Measurements from ENCODE around the gene PSMD5.

Gene PSMD5

GRCh38 chr9:120801441-120801840 is 41.3 kb downstream of the PSMD5 start:
- TF ChIP-seq ESRRG (CRISPR knock-in tag; IDR thresholded peaks at IDR 0.05) (no peak), ZFP3 (CRISPR knock-in tag; IDR thresholded peaks at IDR 0.05) (no peak), PPARA (CRISPR knock-in tag; IDR thresholded peaks at IDR 0.05; ENCODE audit: borderline replicate concordance) (no peak), ZFP30 (CRISPR knock-in tag; IDR thresholded peaks at IDR 0.05) (no peak), OSR1 (CRISPR knock-in tag; IDR thresholded peaks at IDR 0.05) (no peak), ZNF8 (CRISPR knock-in tag; IDR thresholded peaks at IDR 0.05) (no peak), BACH2 (CRISPR knock-in tag; IDR thresholded peaks at IDR 0.05; ENCODE audit: borderline replicate concordance) (no peak), ZNF565 (CRISPR knock-in tag; conservative IDR thresholded peaks at IDR 0.05; ENCODE audit: low read depth) (no peak), ZNF70 (CRISPR knock-in tag; IDR thresholded peaks at IDR 0.05) (no peak), PATZ1 (CRISPR knock-in tag; IDR thresholded peaks at IDR 0.05; ENCODE audit: borderline replicate concordance) (no peak), POU6F1 (CRISPR knock-in tag; IDR thresholded peaks at IDR 0.05; ENCODE audit: borderline replicate concordance, low read depth) (no peak), TOX (CRISPR knock-in tag; IDR thresholded peaks at IDR 0.05; ENCODE audit: borderline replicate concordance) (no peak), SNAI2 (CRISPR knock-in tag; IDR thresholded peaks at IDR 0.05) (no peak), ISL1 (CRISPR knock-in tag; IDR thresholded peaks at IDR 0.05) (no peak), GLIS3 (CRISPR knock-in tag; IDR thresholded peaks at IDR 0.05) (no peak), CREB5 (CRISPR knock-in tag; IDR thresholded peaks at IDR 0.05; ENCODE audit: low read depth) (no peak)
- TF ChIP-seq, protein P1, sequence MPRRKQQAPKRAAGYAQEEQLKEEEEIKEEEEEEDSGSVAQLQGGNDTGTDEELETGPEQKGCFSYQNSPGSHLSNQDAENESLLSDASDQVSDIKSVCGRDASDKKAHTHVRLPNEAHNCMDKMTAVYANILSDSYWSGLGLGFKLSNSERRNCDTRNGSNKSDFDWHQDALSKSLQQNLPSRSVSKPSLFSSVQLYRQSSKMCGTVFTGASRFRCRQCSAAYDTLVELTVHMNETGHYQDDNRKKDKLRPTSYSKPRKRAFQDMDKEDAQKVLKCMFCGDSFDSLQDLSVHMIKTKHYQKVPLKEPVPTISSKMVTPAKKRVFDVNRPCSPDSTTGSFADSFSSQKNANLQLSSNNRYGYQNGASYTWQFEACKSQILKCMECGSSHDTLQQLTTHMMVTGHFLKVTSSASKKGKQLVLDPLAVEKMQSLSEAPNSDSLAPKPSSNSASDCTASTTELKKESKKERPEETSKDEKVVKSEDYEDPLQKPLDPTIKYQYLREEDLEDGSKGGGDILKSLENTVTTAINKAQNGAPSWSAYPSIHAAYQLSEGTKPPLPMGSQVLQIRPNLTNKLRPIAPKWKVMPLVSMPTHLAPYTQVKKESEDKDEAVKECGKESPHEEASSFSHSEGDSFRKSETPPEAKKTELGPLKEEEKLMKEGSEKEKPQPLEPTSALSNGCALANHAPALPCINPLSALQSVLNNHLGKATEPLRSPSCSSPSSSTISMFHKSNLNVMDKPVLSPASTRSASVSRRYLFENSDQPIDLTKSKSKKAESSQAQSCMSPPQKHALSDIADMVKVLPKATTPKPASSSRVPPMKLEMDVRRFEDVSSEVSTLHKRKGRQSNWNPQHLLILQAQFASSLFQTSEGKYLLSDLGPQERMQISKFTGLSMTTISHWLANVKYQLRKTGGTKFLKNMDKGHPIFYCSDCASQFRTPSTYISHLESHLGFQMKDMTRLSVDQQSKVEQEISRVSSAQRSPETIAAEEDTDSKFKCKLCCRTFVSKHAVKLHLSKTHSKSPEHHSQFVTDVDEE (CRISPR knock-in tag; IDR thresholded peaks at IDR 0.05), result no peak

GRCh38 chr9:120792898-120793765 is 49.6 kb downstream of the PSMD5 start, which contains the start of gene FBXW2:
Gene FBXW2, minus strand, starts transcription at chr9:120793416. Its CDS starts 5,158 bp downstream, at chr9:120788258.
- 0 out of 2 replicates have a peak, but pooled peaks have one; percentile 64 for TF ChIP-seq RARB (CRISPR knock-in tag; IDR thresholded peaks at IDR 0.05)
- TF ChIP-seq ZFP30 (CRISPR knock-in tag; IDR thresholded peaks at IDR 0.05), result no peak
- peak; percentile 20; the same call in 1 of the 2 replicates for TF ChIP-seq ZNF70 (CRISPR knock-in tag; IDR thresholded peaks at IDR 0.05)
- TF ChIP-seq ZNF565 (CRISPR knock-in tag; conservative IDR thresholded peaks at IDR 0.05; ENCODE audit: low read depth), result no peak
- TF ChIP-seq ZC3H10 (CRISPR knock-in tag; IDR thresholded peaks at IDR 0.05), result no peak
- TF ChIP-seq, protein P2, sequence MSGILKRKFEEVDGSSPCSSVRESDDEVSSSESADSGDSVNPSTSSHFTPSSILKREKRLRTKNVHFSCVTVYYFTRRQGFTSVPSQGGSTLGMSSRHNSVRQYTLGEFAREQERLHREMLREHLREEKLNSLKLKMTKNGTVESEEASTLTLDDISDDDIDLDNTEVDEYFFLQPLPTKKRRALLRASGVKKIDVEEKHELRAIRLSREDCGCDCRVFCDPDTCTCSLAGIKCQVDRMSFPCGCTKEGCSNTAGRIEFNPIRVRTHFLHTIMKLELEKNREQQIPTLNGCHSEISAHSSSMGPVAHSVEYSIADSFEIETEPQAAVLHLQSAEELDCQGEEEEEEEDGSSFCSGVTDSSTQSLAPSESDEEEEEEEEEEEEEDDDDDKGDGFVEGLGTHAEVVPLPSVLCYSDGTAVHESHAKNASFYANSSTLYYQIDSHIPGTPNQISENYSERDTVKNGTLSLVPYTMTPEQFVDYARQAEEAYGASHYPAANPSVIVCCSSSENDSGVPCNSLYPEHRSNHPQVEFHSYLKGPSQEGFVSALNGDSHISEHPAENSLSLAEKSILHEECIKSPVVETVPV (CRISPR knock-in tag; IDR thresholded peaks at IDR 0.05), result no peak
- peak; percentile 78 for TF ChIP-seq ZFP3 (CRISPR knock-in tag; IDR thresholded peaks at IDR 0.05)
- no peak for TF ChIP-seq CREB5 (CRISPR knock-in tag; IDR thresholded peaks at IDR 0.05; ENCODE audit: low read depth)
- peak; percentile 99 for ATAC-seq

More at GRCh38 chr9:120801441-120801840, 41.3 kb downstream of the PSMD5 start:
- no peak for ATAC-seq

Data from SK-N-SH treated with all-trans-retinoic acid at 6 μM for 48 hours (cell line).